Epidermal melanocyte (primary cell): Measurements from ENCODE around the gene SLC25A10.

Source experiments
- DNase-seq: peaks from one replicate; pipeline ENCODE4 v3.0.0; 2011; ENCODE audit warnings: low spot score; ENCODE audit not compliant: insufficient read length

Gene SLC25A10

DNA sequence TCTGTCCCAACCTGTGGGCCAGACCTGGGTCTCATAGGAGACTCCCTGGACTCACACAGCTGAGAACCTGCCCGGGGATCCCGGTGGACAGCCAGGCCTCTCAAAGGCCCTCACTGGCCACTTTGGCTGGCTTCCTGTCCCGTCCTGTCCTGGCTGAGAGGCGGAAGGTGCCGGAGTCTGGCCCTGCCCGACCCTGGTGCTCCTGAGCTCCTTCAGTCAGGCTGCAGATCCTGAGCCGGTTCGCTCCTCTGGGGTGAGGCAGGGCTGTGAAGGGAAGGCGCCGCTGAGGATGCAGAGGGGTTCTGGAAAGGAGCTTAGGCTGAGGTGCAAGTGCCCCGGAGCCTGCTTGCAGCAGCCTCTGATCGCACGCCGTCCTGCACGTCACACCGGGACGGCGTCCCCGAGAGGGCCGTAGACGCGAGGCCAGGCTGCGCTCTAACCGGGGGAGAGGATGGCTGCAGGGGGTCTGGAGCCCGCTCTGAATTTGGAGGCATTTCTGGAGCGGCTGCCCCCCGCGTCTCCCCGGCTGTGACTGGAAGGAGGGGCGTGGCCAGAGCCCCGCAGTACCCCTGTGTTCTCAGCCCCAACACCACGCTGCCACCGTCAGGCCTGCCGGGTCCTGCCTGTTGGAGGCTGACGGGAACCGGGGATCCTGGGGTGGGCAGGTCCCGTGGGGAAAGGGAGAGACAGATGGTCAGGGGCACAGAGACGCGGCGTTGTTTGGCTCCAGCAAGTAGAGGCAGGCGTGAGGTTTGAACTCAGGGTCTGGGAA is 24.1 kb upstream of the SLC25A10 start:
- no peak for DNase-seq

DNA sequence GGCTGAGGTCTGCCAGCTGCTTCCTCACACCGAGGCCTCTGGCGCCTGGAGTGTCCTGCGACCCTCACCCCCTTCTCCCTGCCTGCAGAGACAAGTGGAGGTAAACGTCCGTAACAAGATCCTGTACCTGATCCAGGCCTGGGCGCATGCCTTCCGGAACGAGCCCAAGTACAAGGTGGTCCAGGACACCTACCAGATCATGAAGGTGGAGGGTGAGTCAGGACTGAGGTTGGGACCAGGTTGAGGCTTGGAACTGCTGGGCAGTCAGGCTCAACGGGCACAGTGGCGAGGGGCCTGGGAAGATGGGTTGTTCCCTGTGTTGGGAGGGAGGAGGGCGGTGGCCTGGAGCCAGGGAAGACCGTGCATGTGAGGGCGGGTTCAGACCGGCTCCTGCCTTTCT is 23.5 kb upstream of the SLC25A10 start:
- no peak for DNase-seq

DNA sequence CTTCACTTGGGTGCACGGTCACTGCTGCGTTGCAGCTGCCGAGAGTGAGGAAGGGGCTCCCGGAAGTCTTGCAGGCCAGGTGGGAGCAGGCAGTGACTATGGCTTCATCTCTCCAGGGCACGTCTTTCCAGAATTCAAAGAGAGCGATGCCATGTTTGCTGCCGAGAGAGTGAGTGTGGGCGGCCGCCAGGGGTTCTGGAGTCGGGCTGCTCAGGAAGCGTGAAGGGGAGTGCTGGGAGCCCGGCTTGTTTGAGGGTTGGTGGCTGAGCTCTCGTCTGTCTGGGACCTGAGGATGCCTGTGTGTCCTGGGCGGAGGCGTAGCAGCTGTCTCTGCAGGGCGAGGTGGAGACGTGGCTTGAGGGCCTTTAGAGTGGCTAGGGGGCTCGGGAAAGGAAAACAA is 22.0 kb upstream of the SLC25A10 start:
- DNase-seq: peak; percentile 11

DNA sequence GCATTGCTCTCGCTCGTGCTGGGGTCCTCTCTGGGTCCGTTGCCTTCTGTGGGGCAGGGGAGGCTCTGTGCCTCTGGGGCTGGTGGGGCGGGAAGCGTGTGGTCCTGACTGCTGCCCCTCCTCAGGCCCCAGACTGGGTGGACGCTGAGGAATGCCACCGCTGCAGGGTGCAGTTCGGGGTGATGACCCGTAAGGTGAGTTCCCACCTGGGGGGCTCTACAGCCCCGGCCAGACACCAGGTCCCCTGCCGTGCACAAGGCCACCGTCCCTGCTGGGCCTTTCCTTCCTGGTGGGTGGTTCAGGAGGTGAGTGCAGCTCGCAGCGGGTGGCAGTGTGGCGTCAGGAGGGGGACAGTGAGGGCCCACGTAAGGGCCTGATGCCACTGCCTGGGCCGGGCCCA is 21.5 kb upstream of the SLC25A10 start:
- DNase-seq: no peak

DNA sequence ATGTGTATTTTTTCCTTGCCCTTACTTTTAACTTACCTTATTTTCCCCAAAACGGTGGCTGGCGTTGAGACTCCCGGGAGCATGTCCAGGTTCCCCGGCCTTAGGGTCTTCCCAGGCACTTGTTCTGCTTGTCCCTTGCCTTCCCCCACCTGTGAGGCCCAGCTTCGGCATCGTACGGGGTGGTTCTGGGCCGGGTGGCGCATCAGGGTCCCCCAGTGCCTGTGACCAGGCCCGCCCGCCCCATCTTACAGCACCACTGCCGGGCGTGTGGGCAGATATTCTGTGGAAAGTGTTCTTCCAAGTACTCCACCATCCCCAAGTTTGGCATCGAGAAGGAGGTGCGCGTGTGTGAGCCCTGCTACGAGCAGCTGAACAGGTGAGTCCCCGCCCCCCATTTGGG is 20.9 kb upstream of the SLC25A10 start:
- peak; percentile 9 for DNase-seq

DNA sequence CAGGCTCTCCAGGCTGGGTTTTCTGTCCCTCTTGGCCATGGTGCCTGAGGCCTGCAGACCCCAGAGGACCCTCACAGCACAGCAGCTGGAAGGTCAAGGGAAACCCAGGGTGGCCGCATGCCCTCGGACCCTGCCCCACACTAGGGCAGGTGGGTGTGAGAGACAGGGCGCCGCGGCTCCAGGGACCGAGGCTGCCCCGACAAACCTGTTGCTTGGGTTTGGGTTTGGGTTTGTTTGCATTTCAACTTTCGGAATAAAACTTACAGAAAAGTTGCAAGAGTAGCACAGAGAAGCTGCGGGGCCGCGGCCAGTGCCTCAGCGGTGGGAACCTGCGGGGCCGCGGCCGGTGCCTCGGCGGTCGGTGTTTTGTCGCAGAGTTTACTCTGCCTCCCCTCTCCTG is 20.5 kb upstream of the SLC25A10 start:
- no peak for DNase-seq

DNA sequence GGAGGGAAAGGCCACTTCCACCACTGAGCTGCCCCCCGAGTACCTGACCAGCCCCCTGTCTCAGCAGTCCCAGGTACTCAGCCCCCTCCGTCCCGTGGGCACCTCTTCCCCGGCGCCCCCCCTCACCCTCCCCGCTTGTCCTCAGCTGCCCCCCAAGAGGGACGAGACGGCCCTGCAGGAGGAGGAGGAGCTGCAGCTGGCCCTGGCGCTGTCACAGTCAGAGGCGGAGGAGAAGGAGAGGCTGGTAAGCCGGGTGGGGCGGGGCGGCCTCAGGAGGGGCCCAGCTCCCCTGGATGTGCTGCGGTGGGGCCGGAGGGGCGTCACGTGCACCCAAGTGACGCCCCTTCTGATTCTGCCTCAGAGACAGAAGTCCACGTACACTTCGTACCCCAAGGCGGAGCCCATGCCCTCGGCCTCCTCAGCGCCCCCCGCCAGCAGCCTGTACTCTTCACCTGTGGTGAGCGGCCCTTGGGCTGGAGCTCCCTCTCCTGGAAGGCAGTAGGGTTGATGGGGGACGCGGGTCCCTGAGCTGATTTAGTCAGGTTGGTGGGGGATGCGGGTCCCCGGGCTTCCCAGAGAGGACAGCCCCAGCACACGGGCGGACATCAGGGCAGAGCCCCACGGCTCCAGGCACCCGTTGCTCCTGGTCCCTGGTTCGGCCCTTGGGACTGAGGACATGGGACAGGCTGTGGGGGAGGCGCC is 18.4 kb upstream of the SLC25A10 start:
- no peak for DNase-seq

DNA sequence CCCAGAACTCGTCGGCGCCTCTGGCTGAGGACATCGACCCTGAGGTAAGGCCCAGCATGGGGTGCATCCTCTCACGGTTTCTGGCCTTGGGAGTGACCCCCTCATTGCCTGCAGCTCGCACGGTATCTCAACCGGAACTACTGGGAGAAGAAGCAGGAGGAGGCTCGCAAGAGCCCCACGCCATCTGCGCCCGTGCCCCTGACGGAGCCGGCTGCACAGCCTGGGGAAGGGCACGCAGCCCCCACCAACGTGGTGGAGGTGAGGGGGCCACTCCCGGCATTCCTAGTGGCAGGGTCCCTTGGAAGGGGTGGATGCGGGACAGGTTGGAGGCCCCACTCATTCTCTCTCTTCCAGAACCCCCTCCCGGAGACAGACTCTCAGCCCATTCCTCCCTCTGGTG is 17.3 kb upstream of the SLC25A10 start:
- no peak for DNase-seq

DNA sequence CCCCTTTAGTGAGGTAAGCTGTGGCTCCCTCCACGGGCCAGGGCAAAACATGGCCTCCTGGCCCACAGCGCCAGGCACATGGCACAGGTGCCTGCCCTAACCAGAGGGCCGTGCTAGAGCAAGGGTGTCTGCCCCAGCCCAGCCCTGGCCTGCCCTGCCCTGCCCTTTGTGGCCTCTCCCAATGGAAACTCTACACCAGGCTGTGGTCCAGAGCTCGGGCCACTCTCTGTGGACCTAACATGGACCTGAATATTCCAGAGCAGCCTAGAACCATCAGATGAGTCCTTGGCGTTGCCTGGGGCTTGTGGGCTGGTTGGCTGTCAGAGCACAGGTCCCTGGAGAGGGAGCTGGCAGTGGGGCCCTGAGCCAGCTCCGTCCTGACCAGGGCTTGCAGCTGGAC is 16.9 kb upstream of the SLC25A10 start:
- DNase-seq: no peak

DNA sequence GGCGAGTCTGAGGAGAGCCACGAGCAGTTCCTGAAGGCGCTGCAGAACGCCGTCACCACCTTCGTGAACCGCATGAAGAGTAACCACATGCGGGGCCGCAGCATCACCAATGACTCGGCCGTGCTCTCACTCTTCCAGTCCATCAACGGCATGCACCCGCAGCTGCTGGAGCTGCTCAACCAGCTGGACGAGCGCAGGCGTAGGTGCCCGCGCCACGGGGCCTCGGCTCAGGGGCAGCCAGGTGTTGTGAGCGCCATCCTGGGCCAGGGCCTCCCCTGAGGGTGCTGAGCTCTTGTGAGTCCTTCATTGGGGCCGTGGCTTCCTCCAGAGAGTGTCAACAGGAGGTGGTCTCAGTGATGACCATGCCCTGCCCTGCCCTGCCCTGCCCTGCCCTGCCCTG is 16.3 kb upstream of the SLC25A10 start:
- DNase-seq: no peak

DNA sequence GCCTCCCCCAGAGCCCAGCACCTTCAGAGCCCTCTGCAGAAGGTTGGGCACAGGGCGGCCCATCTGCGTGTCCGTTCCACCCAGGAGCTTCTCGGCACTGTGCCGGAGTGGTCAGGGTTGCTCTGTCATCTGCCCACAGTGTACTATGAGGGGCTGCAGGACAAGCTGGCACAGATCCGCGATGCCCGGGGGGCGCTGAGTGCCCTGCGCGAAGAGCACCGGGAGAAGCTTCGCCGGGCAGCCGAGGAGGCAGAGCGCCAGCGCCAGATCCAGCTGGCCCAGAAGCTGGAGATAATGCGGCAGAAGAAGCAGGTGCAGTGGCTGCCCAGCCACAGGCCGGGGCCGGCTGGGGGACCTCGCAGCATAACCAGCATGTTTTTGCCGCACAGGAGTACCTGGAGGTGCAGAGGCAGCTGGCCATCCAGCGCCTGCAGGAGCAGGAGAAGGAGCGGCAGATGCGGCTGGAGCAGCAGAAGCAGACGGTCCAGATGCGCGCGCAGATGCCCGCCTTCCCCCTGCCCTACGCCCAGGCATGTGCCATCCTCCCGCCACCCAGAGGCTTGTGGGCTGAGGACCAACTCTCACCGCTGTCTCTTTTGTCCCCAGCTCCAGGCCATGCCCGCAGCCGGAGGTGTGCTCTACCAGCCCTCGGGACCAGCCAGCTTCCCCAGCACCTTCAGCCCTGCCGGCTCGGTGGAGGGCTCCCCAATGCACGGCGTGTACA is 15.7 kb upstream of the SLC25A10 start:
- DNase-seq: no peak

DNA sequence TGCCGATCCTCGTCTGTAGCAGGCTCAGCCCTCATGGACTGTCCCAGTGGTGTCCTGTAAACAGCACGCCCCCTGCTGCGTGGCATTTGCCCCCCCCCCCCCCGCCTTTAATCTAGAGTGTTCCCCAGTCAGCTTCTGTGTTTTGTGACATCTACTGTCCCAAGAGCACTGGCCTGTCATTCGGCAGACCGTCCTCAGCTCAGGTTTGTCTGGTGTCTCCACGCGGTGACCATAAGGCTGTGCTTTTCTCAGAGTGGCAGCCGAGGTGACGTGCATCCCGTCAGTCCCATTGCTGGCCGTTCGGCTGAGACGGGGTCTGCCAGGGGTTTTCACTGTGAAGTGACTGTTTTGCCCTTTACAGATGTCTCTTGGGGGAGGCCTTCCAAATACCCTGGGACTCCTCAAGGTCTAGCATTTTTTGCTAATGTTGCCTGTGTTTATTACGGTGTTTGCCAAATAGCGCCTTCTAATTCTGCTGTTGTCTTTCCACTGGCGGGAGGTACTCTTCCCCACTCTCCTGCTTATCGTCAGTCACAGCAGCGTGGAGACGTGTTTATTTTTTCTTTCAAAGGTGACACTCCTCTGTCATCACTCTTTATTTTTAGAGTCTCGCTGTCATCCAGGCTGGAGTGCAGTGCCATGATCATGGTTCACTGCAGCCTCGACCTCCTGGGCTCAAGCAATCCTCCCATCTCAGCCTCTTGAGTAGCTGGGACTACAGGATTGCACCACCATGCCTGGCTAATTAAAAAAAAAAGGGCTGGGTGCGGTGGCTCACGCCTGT is 14.6 kb upstream of the SLC25A10 start:
- no peak for DNase-seq

DNA sequence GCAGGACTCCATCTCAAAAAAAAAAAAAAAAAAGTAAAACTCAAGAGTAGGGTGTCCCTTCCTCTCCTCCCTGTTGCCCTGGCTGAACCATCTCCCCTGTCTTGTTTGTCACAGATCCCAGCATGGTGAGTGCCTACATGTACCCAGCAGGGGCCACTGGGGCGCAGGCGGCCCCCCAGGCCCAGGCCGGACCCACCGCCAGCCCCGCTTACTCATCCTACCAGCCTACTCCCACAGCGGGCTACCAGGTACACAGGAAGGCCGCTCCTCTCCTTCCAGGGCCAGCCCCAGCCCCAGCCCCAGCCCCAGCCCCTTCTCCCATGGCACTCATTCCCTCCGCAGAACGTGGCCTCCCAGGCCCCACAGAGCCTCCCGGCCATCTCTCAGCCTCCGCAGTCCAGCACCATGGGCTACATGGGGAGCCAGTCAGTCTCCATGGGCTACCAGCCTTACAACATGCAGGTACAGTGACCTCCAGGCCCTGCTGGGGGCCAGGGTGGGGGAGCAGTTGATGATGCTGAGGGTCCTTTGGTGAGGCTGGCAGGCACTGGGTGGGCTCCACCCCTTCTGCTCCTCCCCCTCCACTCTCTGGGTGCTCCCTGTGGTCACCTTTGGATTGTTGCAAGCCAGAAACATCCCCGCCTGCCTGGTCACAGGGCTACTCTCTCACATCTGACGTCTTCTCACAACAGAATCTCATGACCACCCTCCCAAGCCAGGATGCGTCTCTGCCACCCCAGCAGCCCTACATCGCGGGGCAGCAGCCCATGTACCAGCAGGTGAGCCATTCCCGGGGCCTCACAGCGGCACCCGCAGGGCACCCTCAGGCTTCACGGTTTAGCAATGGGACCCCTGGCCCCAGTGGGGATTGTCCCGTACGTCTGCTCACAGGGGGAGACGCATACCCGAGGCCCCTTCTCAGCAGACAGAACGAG is 11.5 kb upstream of the SLC25A10 start:
- no peak for DNase-seq

DNA sequence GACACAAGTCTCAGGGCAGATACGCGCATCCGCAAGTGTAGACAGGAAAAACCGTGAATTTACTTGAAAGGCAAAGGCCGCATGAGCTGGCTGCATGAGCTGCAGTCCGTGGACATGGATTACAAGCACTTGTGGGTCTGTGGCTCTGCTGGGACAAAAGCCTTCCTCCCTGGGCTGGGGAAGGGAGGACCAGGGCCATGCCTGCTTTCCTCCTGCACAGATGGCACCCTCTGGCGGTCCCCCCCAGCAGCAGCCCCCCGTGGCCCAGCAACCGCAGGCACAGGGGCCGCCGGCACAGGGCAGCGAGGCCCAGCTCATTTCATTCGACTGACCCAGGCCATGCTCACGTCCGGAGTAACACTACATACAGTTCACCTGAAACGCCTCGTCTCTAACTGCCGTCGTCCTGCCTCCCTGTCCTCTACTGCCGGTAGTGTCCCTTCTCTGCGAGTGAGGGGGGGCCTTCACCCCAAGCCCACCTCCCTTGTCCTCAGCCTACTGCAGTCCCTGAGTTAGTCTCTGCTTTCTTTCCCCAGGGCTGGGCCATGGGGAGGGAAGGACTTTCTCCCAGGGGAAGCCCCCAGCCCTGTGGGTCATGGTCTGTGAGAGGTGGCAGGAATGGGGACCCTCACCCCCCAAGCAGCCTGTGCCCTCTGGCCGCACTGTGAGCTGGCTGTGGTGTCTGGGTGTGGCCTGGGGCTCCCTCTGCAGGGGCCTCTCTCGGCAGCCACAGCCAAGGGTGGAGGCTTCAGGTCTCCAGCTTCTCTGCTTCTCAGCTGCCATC is 10.6 kb upstream of the SLC25A10 start:
- DNase-seq: no peak

DNA sequence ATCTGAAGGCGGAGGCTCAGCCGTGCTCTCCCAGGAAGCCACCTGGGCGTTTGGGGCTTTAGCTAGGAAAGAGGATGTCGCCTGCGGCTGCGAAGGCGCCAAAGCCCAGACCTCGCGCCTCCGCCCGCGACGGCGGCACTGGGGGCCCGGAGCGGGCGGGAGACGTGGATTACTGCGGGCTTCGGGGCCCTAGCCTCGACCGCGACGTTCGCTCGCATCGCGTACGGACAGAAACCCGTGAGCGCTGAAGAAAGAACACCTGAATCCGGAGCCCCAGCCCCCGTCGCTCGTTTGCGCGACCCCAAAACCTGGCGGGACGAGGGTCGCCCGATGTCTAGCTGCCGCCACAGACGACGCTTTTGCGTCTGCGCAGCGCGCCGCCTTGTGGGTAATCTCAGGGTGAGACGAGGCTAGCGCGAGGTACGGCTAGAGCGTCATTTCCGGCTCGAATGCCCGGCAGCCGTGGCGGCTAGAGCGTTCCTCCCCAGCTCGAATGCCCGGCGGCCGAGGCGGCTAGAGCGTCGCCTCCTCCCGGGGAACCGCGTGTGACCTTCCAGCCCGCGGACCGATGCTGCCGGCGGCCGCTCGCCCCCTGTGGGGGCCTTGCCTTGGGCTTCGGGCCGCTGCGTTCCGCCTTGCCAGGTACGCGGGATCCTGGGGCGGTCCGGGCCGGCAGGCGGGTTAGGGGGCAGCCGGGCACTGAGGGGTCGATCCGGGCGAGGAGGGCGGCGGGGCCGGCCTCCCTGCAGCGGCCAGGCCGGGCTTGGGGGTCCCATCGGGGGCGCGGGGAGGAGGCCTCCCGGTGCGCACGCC is 8.9 kb upstream of the SLC25A10 start, which contains the start of gene MRPL12:
Gene MRPL12, plus strand, starts transcription at position 434 of the 813 bp plus-strand sequence. Its CDS starts 135 bp downstream, at position 569.
- peak; percentile 100 for DNase-seq

DNA sequence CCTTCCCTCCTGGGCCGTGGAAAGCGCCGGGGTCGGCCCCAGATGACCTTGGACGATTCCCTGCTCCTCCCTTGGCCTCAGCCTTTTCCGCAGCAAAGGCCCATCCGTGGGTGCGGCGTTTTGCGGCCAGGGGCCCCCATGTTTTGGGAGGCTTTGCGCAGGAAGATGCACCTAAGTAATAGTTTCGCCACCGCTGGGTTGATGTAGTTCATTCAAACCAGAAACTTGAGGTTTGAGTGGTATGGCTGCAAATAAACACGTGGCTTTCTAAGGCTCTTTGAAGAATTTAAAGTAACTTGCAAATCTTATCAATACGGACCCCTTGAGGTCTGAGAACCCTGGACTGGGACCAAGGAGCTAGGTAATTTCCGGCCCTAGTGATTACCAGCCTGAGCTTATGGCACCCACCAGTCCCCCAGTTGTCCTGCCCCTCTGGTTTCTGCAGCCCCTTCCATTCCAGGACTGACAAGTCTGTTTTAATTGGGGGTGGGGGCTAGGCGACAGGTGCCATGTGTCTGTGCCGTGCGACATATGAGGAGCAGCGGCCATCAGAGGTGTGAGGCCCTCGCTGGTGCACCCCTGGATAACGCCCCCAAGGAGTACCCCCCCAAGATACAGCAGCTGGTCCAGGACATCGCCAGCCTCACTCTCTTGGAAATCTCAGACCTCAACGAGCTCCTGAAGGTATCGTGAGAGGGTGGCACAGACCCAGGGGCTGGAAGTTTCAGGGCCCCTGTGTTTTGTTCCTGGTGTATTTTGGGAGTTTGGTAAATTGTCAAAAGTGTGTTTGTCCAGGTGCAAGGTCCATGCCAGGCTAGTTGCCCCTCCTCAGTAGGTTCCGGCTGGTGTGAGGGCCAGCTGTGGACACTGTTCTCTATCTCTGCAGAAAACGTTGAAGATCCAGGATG is 8.1 kb upstream of the SLC25A10 start:
- peak; percentile 52 for DNase-seq

DNA sequence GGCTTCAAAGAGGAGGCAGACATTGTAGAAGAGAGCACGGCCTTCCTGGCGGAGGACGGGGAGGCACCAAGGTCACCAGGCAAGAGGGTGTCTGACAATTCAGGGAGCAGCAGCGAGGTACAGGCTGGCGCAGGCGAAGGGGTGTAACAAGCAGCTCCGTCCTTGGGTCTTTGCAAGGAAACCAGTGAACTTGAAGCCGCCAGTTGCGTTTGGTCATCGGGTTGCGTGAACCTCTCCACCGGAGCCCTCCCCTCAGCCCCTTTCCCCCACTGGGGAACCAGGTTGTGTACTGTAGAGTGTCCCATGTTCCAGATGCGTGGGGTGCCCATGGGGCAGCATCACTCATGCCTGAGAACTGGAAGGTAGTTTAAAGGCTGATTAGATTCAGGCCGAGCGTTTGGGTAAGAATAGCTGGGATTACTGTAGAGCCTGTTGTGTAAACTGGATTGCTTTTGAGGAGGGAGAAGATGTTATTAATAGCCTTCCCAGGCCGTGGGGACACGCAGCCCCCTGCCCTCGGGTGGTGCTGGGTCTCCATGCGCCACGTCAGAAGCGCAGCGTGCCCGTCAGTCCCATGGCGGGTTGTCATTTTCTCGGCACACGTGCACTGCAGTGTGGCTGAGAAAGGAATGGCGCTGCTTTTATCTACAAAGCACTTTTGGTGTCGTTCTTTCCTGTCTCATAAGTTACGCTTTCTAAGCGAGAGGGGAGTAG is 6.4 kb upstream of the SLC25A10 start:
- no peak for DNase-seq
